Measurements from ENCODE around the gene PTPRQ.
"Not testable (repeated sequence)": the region's sequence is repeated elsewhere in the genome, so short reads cannot be mapped to it uniquely, and the experiment has no call there.

Gene PTPRQ

DNA sequence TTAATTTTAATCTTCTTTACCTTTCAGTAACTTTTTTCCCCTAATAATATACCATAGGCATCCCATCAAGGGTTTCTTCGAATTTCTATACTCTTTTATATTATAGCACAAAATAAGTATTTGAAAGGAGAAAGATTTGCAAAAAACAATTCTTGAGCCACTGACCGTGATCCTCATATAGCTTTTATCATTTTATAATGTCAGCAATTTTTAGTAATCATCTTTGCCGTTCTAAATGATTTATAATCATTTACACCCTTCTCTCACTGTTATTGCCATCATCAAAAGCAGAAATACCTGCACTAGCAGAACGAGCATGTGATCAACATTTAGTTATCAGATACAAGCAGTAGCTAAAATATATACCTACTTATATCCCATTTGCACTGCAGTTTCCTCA lies 16.9 kb downstream of the PTPRQ start:
- TF ChIP-seq TCF4 (CRISPR knock-in tag; IDR thresholded peaks at IDR 0.05; ENCODE audit: borderline replicate concordance) (no peak), SNAI2 (CRISPR knock-in tag; IDR thresholded peaks at IDR 0.05) (no peak), CSDC2 (CRISPR knock-in tag; IDR thresholded peaks at IDR 0.05) (no peak), ZNF70 (CRISPR knock-in tag; IDR thresholded peaks at IDR 0.05) (no peak), PPARA (CRISPR knock-in tag; IDR thresholded peaks at IDR 0.05; ENCODE audit: borderline replicate concordance) (no peak)
- no peak for ATAC-seq

DNA sequence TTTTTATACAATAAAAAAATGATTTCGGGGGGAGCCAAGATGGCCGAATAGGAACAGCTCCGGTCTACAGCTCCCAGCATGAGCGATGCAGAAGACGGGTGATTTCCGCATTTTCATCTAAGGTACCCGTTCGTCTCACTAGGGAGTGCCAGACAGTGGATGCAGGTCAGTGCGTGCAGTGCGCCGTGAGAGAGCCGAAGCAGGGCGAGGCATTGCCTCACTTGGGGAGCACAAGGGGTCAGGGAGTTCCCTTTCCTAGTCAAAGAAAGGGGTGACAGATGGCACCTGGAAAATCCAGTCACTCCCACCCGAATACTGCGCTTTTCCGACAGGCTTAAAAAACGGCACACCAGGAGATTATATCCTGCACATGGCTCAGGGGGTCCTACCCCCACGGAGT lies 17.8 kb downstream of the PTPRQ start:
- not testable (repeated sequence) for ATAC-seq

DNA sequence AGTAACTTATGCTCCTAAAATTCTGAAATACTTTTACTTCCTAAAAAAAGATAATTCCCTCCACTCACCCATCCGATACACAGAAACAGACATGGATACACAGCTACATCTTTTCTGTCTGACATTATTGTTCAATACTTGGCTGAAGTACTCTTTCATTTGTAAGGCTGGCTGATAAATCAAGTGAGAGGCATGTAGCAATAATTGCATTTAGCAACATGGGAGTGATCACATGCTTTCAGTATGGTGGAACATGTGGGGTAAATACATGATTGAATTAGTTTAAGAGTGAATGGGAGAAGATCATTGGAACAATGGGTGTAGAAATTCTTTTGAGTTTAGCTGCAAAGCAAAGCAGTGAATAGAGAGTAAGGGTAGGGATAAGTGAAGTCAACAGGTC lies 25.6 kb downstream of the PTPRQ start:
- no peak for TF ChIP-seq TCF4 (CRISPR knock-in tag; IDR thresholded peaks at IDR 0.05; ENCODE audit: borderline replicate concordance)
- TF ChIP-seq, protein P1, sequence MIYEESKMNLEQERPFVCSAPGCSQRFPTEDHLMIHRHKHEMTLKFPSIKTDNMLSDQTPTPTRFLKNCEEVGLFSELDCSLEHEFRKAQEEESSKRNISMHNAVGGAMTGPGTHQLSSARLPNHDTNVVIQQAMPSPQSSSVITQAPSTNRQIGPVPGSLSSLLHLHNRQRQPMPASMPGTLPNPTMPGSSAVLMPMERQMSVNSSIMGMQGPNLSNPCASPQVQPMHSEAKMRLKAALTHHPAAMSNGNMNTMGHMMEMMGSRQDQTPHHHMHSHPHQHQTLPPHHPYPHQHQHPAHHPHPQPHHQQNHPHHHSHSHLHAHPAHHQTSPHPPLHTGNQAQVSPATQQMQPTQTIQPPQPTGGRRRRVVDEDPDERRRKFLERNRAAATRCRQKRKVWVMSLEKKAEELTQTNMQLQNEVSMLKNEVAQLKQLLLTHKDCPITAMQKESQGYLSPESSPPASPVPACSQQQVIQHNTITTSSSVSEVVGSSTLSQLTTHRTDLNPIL (CRISPR knock-in tag; IDR thresholded peaks at IDR 0.05; ENCODE audit: low read depth): no peak
- TF ChIP-seq, protein P2, sequence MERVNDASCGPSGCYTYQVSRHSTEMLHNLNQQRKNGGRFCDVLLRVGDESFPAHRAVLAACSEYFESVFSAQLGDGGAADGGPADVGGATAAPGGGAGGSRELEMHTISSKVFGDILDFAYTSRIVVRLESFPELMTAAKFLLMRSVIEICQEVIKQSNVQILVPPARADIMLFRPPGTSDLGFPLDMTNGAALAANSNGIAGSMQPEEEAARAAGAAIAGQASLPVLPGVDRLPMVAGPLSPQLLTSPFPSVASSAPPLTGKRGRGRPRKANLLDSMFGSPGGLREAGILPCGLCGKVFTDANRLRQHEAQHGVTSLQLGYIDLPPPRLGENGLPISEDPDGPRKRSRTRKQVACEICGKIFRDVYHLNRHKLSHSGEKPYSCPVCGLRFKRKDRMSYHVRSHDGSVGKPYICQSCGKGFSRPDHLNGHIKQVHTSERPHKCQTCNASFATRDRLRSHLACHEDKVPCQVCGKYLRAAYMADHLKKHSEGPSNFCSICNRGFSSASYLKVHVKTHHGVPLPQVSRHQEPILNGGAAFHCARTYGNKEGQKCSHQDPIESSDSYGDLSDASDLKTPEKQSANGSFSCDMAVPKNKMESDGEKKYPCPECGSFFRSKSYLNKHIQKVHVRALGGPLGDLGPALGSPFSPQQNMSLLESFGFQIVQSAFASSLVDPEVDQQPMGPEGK (CRISPR knock-in tag; IDR thresholded peaks at IDR 0.05; ENCODE audit: borderline replicate concordance): no peak
- no peak for TF ChIP-seq PPARA (CRISPR knock-in tag; IDR thresholded peaks at IDR 0.05; ENCODE audit: borderline replicate concordance)
- no peak for TF ChIP-seq ZNF565 (CRISPR knock-in tag; conservative IDR thresholded peaks at IDR 0.05; ENCODE audit: low read depth)
- no peak for TF ChIP-seq ESRRG (CRISPR knock-in tag; IDR thresholded peaks at IDR 0.05)
- TF ChIP-seq ISL1 (CRISPR knock-in tag; IDR thresholded peaks at IDR 0.05): no peak
- ATAC-seq: no peak

DNA sequence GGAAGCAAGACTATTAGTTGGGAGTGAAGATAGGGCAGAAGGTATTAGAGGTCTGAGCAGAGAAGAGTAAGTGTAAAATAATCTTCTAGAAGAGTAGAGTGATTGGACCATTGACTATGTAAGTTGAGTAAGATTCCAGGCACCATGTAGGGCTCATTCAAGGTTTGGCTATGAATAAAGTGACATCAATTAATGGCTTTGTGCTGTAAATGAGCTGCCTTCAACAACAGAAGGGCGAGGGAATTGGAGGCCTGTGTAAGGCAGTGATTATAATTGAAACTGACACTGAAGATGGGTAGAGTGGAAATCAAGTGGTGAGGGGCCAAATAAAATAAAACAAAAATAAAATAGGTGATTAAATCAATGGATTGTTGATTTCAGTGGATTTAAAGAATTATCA lies 26.4 kb downstream of the PTPRQ start:
- TF ChIP-seq, protein P1 (CRISPR knock-in tag; IDR thresholded peaks at IDR 0.05; ENCODE audit: low read depth): no peak
- TF ChIP-seq SNAI2 (CRISPR knock-in tag; IDR thresholded peaks at IDR 0.05) (no peak), OSR1 (CRISPR knock-in tag; IDR thresholded peaks at IDR 0.05) (no peak), ZFP3 (CRISPR knock-in tag; IDR thresholded peaks at IDR 0.05) (no peak), ARNTL (CRISPR knock-in tag; IDR thresholded peaks at IDR 0.05; ENCODE audit: borderline replicate concordance, low read depth) (no peak), ZC3H10 (CRISPR knock-in tag; IDR thresholded peaks at IDR 0.05) (no peak), ESRRG (CRISPR knock-in tag; IDR thresholded peaks at IDR 0.05) (no peak), TCF4 (CRISPR knock-in tag; IDR thresholded peaks at IDR 0.05; ENCODE audit: borderline replicate concordance) (no peak), CSDC2 (CRISPR knock-in tag; IDR thresholded peaks at IDR 0.05) (no peak), PPARA (CRISPR knock-in tag; IDR thresholded peaks at IDR 0.05; ENCODE audit: borderline replicate concordance) (no peak), RARB (CRISPR knock-in tag; IDR thresholded peaks at IDR 0.05) (no peak), ZNF8 (CRISPR knock-in tag; IDR thresholded peaks at IDR 0.05) (no peak)
- TF ChIP-seq, protein P3, sequence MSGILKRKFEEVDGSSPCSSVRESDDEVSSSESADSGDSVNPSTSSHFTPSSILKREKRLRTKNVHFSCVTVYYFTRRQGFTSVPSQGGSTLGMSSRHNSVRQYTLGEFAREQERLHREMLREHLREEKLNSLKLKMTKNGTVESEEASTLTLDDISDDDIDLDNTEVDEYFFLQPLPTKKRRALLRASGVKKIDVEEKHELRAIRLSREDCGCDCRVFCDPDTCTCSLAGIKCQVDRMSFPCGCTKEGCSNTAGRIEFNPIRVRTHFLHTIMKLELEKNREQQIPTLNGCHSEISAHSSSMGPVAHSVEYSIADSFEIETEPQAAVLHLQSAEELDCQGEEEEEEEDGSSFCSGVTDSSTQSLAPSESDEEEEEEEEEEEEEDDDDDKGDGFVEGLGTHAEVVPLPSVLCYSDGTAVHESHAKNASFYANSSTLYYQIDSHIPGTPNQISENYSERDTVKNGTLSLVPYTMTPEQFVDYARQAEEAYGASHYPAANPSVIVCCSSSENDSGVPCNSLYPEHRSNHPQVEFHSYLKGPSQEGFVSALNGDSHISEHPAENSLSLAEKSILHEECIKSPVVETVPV (CRISPR knock-in tag; IDR thresholded peaks at IDR 0.05): no peak
- TF ChIP-seq, protein P2 (CRISPR knock-in tag; IDR thresholded peaks at IDR 0.05; ENCODE audit: borderline replicate concordance): no peak
- ATAC-seq: no peak

DNA sequence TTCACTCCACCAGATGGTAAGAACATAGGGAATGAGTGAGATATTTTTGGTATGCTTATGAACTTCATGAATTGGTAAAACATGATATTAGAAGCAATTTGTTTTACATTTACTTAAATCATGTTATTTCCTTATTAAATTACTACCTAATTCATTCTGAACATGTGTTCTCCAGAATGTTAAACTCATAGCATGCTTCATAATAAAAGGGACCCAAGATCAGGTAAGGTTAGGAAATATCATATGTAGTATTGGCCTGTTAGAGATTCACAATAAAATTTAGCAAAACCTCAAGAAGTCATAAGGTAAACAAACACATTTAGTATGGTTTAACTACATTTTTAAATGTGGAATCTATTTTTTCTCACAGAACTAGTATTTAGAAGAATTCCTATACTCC lies 28.2 kb downstream of the PTPRQ start:
- no peak for ATAC-seq
- no peak for TF ChIP-seq RARB (CRISPR knock-in tag; IDR thresholded peaks at IDR 0.05)
- no peak for TF ChIP-seq PPARA (CRISPR knock-in tag; IDR thresholded peaks at IDR 0.05; ENCODE audit: borderline replicate concordance)
- TF ChIP-seq, protein P2 (CRISPR knock-in tag; IDR thresholded peaks at IDR 0.05; ENCODE audit: borderline replicate concordance): no peak
- no peak for TF ChIP-seq OSR1 (CRISPR knock-in tag; IDR thresholded peaks at IDR 0.05)
- no peak for TF ChIP-seq ZFP3 (CRISPR knock-in tag; IDR thresholded peaks at IDR 0.05)
- TF ChIP-seq, protein P1 (CRISPR knock-in tag; IDR thresholded peaks at IDR 0.05; ENCODE audit: low read depth): no peak
- no peak for TF ChIP-seq CSDC2 (CRISPR knock-in tag; IDR thresholded peaks at IDR 0.05)
- no peak for TF ChIP-seq GLIS3 (CRISPR knock-in tag; IDR thresholded peaks at IDR 0.05)
- no peak for TF ChIP-seq TOX (CRISPR knock-in tag; IDR thresholded peaks at IDR 0.05; ENCODE audit: borderline replicate concordance)
- TF ChIP-seq BACH2 (CRISPR knock-in tag; IDR thresholded peaks at IDR 0.05; ENCODE audit: borderline replicate concordance): no peak
- TF ChIP-seq ISL1 (CRISPR knock-in tag; IDR thresholded peaks at IDR 0.05): no peak
